Central memory CD8-positive, alpha-beta T cell (primary cell): Measurements from ENCODE around the gene ADAMTSL5.
"Not testable (repeated sequence)": the region's sequence is repeated elsewhere in the genome, so short reads cannot be mapped to it uniquely, and the experiment has no call there.

ENCODE experiments used
- ATAC-seq: fragments of 150-1000 bp; cut with Tn5 transposase; replicated peaks from 2 replicates; pipeline ENCODE4 v1.10.0; 2022; ENCODE audit warnings: mild to moderate bottlenecking, moderate FRiP score, moderate number of reproducible peaks; ENCODE audit not compliant: poor library complexity, severe bottlenecking; ENCODE audit errors: extremely low read depth
- DNase-seq, 2 donors: peaks; one replicate each; pipeline ENCODE4 v3.0.0; 2021; ENCODE audit warnings: low spot score in 2 of 2
- H3K27ac Mint-ChIP-seq: one replicate; pipeline ENCODE4 v1.8.0; 2022; ENCODE audit warnings: low read depth, mild to moderate bottlenecking, moderate library complexity, mixed read lengths
- H3K27me3 Mint-ChIP-seq: one replicate; pipeline ENCODE4 v1.8.0; 2022; ENCODE audit warnings: mixed read lengths
- H3K36me3 Mint-ChIP-seq: one replicate; pipeline ENCODE4 v1.8.0; 2022; ENCODE audit warnings: mild to moderate bottlenecking, moderate library complexity, mixed read lengths; ENCODE audit not compliant: insufficient read depth
- H3K4me1 Mint-ChIP-seq: one replicate; pipeline ENCODE4 v1.8.0; 2022; ENCODE audit warnings: mixed read lengths
- H3K4me3 Mint-ChIP-seq: one replicate; pipeline ENCODE4 v1.8.0; 2022; ENCODE audit warnings: mild to moderate bottlenecking, moderate library complexity, mixed read lengths
- H3K9me3 Mint-ChIP-seq: one replicate; pipeline ENCODE4 v1.8.0; 2022; ENCODE audit warnings: mixed read lengths

ADAMTSL5 gene

GRCh38 chr19:1505991-1506881 lies 6.6 kb downstream of the ADAMTSL5 start:
- Mint-ChIP-seq H3K4me3 (no peak overlapping the region), H3K27me3 (peaks cover 10% of the 10 kb centered on the region), H3K4me1 (peaks cover 19% of the 10 kb centered on the region), H3K36me3 (peaks cover 6% of the 10 kb centered on the region), H3K27ac (no peak overlapping the region), H3K9me3 (peaks cover 5% of the 10 kb centered on the region)
- ATAC-seq, result no peak
- no peak for DNase-seq

- peaks cover 5% of the 10 kb centered on the region for H3K9me3 Mint-ChIP-seq
- H3K4me1 Mint-ChIP-seq, result peaks cover 17% of the 10 kb centered on the region
- peaks cover 10% of the 10 kb centered on the region for H3K27me3 Mint-ChIP-seq
- DNase-seq (no peak), ATAC-seq (no peak)
- H3K36me3 Mint-ChIP-seq, result peaks cover 8% of the 10 kb centered on the region
- H3K4me3 Mint-ChIP-seq, result no peak overlapping the region
- no peak overlapping the region for H3K27ac Mint-ChIP-seq
Observed at GRCh38 chr19:1505012-1505411, 7.8 kb downstream of the ADAMTSL5 start.

GRCh38 chr19:1503925-1504773 lies 8.7 kb downstream of the ADAMTSL5 start:
- H3K4me1 Mint-ChIP-seq, result peaks cover 14% of the 10 kb centered on the region
- H3K36me3 Mint-ChIP-seq, result peaks cover 11% of the 10 kb centered on the region
- ATAC-seq, result no peak
- H3K27ac Mint-ChIP-seq, result no peak overlapping the region
- no peak overlapping the region for H3K4me3 Mint-ChIP-seq
- DNase-seq, result no peak
- peaks cover 10% of the 10 kb centered on the region for H3K27me3 Mint-ChIP-seq
- H3K9me3 Mint-ChIP-seq, result peaks cover 5% of the 10 kb centered on the region

- no peak for ATAC-seq
- Mint-ChIP-seq H3K4me3 (no peak overlapping the region), H3K27me3 (peaks cover 10% of the 10 kb centered on the region), H3K36me3 (peaks cover 11% of the 10 kb centered on the region), H3K27ac (no peak overlapping the region), H3K4me1 (peaks cover 14% of the 10 kb centered on the region), H3K9me3 (peaks cover 5% of the 10 kb centered on the region)
- peak; percentile 25 to 47 for DNase-seq
Observed at GRCh38 chr19:1503089-1503924, 9.5 kb downstream of the ADAMTSL5 start.

GRCh38 chr19:1502433-1503088 lies 10.3 kb downstream of the ADAMTSL5 start:
- Mint-ChIP-seq H3K4me1 (peaks cover 8% of the 10 kb centered on the region), H3K9me3 (peaks cover 5% of the 10 kb centered on the region), H3K27me3 (peaks cover 10% of the 10 kb centered on the region), H3K4me3 (no peak overlapping the region), H3K36me3 (peaks cover 9% of the 10 kb centered on the region), H3K27ac (no peak overlapping the region)
- no peak for ATAC-seq
- no peak for DNase-seq

GRCh38 chr19:1501200-1501595 lies 11.6 kb downstream of the ADAMTSL5 start:
- ATAC-seq (no peak), DNase-seq (no peak)
- Mint-ChIP-seq H3K4me3 (no peak overlapping the region), H3K27me3 (peaks cover 10% of the 10 kb centered on the region), H3K4me1 (peaks cover 2% of the 10 kb centered on the region), H3K27ac (no peak overlapping the region), H3K36me3 (peaks cover 7% of the 10 kb centered on the region), H3K9me3 (peaks cover 2% of the 10 kb centered on the region)

- not testable (repeated sequence) for H3K9me3 Mint-ChIP-seq, H3K4me1 Mint-ChIP-seq, ATAC-seq, H3K27ac Mint-ChIP-seq, H3K4me3 Mint-ChIP-seq, DNase-seq, H3K36me3 Mint-ChIP-seq
- H3K27me3 Mint-ChIP-seq, result peaks cover 10% of the 10 kb centered on the region
Observed at GRCh38 chr19:1499231-1499630, 13.6 kb downstream of the ADAMTSL5 start.

- H3K4me3 Mint-ChIP-seq, result no peak overlapping the region
- ATAC-seq (no peak), DNase-seq (no peak)
- H3K27me3 Mint-ChIP-seq, result peaks cover 5% of the 10 kb centered on the region
- peaks cover 7% of the 10 kb centered on the region for H3K36me3 Mint-ChIP-seq
- H3K27ac Mint-ChIP-seq, result no peak overlapping the region
- no peaks in the 10 kb centered on the region for H3K9me3 Mint-ChIP-seq
- no peaks in the 10 kb centered on the region for H3K4me1 Mint-ChIP-seq
Observed at GRCh38 chr19:1497578-1498235, 15.1 kb downstream of the ADAMTSL5 start.

- no peak overlapping the region for H3K27ac Mint-ChIP-seq
- peaks cover 5% of the 10 kb centered on the region for H3K36me3 Mint-ChIP-seq
- H3K27me3 Mint-ChIP-seq, result no peaks in the 10 kb centered on the region
- ATAC-seq (no peak), DNase-seq (no peak)
- H3K9me3 Mint-ChIP-seq, result no peaks in the 10 kb centered on the region
- peaks cover 2% of the 10 kb centered on the region for H3K4me1 Mint-ChIP-seq
- H3K4me3 Mint-ChIP-seq, result no peak overlapping the region
Observed at GRCh38 chr19:1496714-1497577, 15.9 kb downstream of the ADAMTSL5 start.

- H3K4me3 Mint-ChIP-seq, result no peak overlapping the region
- peaks cover 5% of the 10 kb centered on the region for H3K36me3 Mint-ChIP-seq
- no peak overlapping the region for H3K27ac Mint-ChIP-seq
- DNase-seq (no peak), ATAC-seq (no peak)
- no peaks in the 10 kb centered on the region for H3K27me3 Mint-ChIP-seq
- no peaks in the 10 kb centered on the region for H3K9me3 Mint-ChIP-seq
- H3K4me1 Mint-ChIP-seq, result peaks cover 7% of the 10 kb centered on the region
Observed at GRCh38 chr19:1495799-1496713, 16.8 kb downstream of the ADAMTSL5 start.
